Measurements from ENCODE around the gene INTS13.

DNA sequence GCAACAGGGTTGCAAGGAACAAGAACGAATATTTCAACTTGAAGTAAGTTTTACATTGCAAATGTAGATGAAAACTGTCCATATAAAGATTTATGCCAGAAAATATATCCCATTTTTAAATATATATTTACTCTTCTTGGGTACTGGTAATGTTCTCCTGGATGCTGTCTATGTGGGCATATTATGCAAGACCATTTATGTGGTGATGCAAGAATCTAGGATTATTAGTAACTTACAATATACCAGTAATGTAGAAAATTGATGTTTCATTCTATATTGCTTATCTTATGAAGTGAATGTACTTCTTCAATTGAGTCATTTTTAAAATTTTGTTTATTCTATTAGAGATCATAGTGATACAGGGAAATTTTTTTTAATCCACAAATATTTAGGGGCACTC is 25.6 kb upstream of the INTS13 start:
- TF ChIP-seq POLR2AphosphoS5 (IDR thresholded peaks at IDR 0.05), result no peak
- TF ChIP-seq, protein P1, sequence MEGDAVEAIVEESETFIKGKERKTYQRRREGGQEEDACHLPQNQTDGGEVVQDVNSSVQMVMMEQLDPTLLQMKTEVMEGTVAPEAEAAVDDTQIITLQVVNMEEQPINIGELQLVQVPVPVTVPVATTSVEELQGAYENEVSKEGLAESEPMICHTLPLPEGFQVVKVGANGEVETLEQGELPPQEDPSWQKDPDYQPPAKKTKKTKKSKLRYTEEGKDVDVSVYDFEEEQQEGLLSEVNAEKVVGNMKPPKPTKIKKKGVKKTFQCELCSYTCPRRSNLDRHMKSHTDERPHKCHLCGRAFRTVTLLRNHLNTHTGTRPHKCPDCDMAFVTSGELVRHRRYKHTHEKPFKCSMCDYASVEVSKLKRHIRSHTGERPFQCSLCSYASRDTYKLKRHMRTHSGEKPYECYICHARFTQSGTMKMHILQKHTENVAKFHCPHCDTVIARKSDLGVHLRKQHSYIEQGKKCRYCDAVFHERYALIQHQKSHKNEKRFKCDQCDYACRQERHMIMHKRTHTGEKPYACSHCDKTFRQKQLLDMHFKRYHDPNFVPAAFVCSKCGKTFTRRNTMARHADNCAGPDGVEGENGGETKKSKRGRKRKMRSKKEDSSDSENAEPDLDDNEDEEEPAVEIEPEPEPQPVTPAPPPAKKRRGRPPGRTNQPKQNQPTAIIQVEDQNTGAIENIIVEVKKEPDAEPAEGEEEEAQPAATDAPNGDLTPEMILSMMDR (IDR thresholded peaks at IDR 0.05), result no peak
- TF ChIP-seq EP300 (IDR thresholded peaks at IDR 0.05), result no peak

All from sigmoid colon (tissue), 4 donors.